Transverse colon (tissue), 4 donors: ENCODE data around the gene MZF1. TPM values are rescaled to one million over a fixed set of nuclear protein-coding genes. Genes with fewer than 3 reads are reported as not detected.

ENCODE experiments used
- DNase-seq: peaks from one replicate; pipeline ENCODE4 v3.0.0-alpha.2; 2019
- H3K27ac ChIP-seq, 4 donors: fragments of 200-600 bp; sonication (generic); 2 replicates each; pipeline ENCODE4 v1.5.1; 2016 to 2018; ENCODE audit warnings: inconsistent platforms in 4 of 4
- H3K27me3 ChIP-seq: fragments of 200-600 bp; sonication (generic); 2 replicates; pipeline ENCODE4 v1.5.1; 2017; ENCODE audit warnings: inconsistent platforms
- H3K36me3 ChIP-seq, 4 donors: fragments of 200-600 bp; sonication (generic); 2 replicates each; pipeline ENCODE4 v1.5.1; 2017 to 2019; ENCODE audit warnings: inconsistent platforms in 4 of 4
- H3K4me1 ChIP-seq, 4 donors: fragments of 200-600 bp; sonication (generic); 2 replicates each; pipeline ENCODE4 v1.5.1; 2017 to 2020; ENCODE audit warnings: inconsistent platforms in 4 of 4
- H3K4me3 ChIP-seq, 4 donors: fragments of 200-600 bp; sonication (generic); 1 replicate in 1 of 4; 2 replicates in 3 of 4; pipeline versions ENCODE4 v1.5.1 to v1.6.1; 2017 to 2019; ENCODE audit warnings: inconsistent platforms in 4 of 4
- H3K9me3 ChIP-seq, 2 donors: fragments of 200-600 bp; sonication (generic); 2 replicates each; pipeline ENCODE4 v1.5.1; 2017 to 2019; ENCODE audit warnings: inconsistent platforms in 2 of 2
- CTCF ChIP-seq, 5 experiments: fragments of 200-600 bp in 3 of 5; fragments of 450-650 bp in 2 of 5; sonication (generic) in 3 of 5; IDR thresholded peaks; 1 replicate in 2 of 5; 2 replicates in 3 of 5; pipeline ENCODE4 v1.5.1; 2016 to 2017; ENCODE audit warnings: antibody characterized with exemption in 5 of 5, inconsistent platforms in 3 of 5, mild to moderate bottlenecking in 2 of 5, moderate library complexity in 1 of 5
- EP300 ChIP-seq: sonication (generic); formaldehyde crosslinking; IDR thresholded peaks from one replicate; pipeline ENCODE4 v1.6.1; 2017; ENCODE audit warnings: antibody characterized with exemption, low read depth
- POLR2A ChIP-seq: fragments of 450-650 bp; IDR thresholded peaks from one replicate; pipeline ENCODE4 v1.6.1; 2016; ENCODE audit warnings: antibody characterized with exemption, mild to moderate bottlenecking, moderate library complexity
- POLR2AphosphoS5 ChIP-seq, 3 donors: sonication (generic); formaldehyde crosslinking; IDR thresholded peaks; one replicate each; pipeline ENCODE4 v1.6.1; 2016; ENCODE audit warnings: antibody characterized with exemption in 3 of 3
- WGBS, 2 donors: methylation state at CpG; one replicate each; pipeline ENCODE4 v1.1.5; 2018; ENCODE audit warnings: low coverage in 1 of 2; 5-methylcytosine and 5-hydroxymethylcytosine counted together
- in situ Hi-C, 4 donors: fragments of 200-750 bp; cut with MboI; loops; one replicate each; pipeline versions ENCODE4 v1.15.0 to v1.15.1; 2017; ENCODE audit warnings: low sequenced_read_pairs in 3 of 4, low pct_ligation_motif_present in 1 of 4, low pct_unique_long_range_greater_than_20kb in 1 of 4
- intact Hi-C: fragments of 100-400 bp; cut with DNase I; formaldehyde crosslinking; loops from one replicate; pipeline ENCODE4 v1.15.1; 2023; ENCODE audit warnings: low total_unique reads
- total RNA-seq, 4 donors: library from RNA; depleted of rRNA; stranded (reverse); fragments of >200 nt; gene quantifications; one replicate each; pipeline ENCODE4 v1.1.0, GENCODE V29; 2016

Gene MZF1
- total RNA-seq, 4 donors from 2014 or later: 45.5 to 113 (median 67.1) TPM

- peak; percentile 89 for DNase-seq
- intact Hi-C loops (no loop called here), in situ Hi-C loops (no loop called here)
- WGBS, 2 donors: 0 to 1% methylated on average over 1 to 66 of the region's 66 CpGs
- Histone ChIP-seq H3K36me3 (peaks cover 0 to 6% (median 0%) of the 10 kb centered on the region in 4 donors), H3K27ac (peak overlapping the region; percentile 96 to 98 (median 96)), H3K27me3 (no peaks in the 10 kb centered on the region), H3K4me1 (peaks cover 0 to 39% (median 23%) of the 10 kb centered on the region in 4 donors), H3K9me3 (no peaks in the 10 kb centered on the region), H3K4me3 (peak overlapping the region; percentile 54 to 87 (median 83))
- TF ChIP-seq EP300 (no peak), CTCF (IDR thresholded peaks at IDR 0.05) (peak in 2 of 5 experiments; percentile 7 to 11), POLR2AphosphoS5 (IDR thresholded peaks at IDR 0.05) (peak; percentile 34 to 82 (median 81)), POLR2A (peak; percentile 57)
Measured at GRCh38 chr19:58575183-58576041, 2.3 kb upstream of the MZF1 start.

GRCh38 chr19:58573658-58574164 is 576 bp upstream of the MZF1 start:
- H3K36me3 ChIP-seq: peaks cover 0 to 6% (median 0%) of the 10 kb centered on the region in 4 donors
- TF ChIP-seq POLR2AphosphoS5 (IDR thresholded peaks at IDR 0.05) (no peak), CTCF (IDR thresholded peaks at IDR 0.05) (no peak), EP300 (no peak), POLR2A (no peak)
- peak overlapping the region in 3 of 4 donors; percentile 58 to 66 (median 64) for H3K4me3 ChIP-seq
- WGBS, 2 donors: 1% methylated on average over 17 to 20 of the region's 20 CpGs
- H3K27me3 ChIP-seq: no peaks in the 10 kb centered on the region
- H3K4me1 ChIP-seq: peaks cover 0 to 39% (median 23%) of the 10 kb centered on the region in 4 donors
- H3K27ac ChIP-seq: peak overlapping the region; percentile 96 to 98 (median 96)
- H3K9me3 ChIP-seq: no peaks in the 10 kb centered on the region
- DNase-seq: no peak
- intact Hi-C loops (no loop called here), in situ Hi-C loops (no loop called here)

- in situ Hi-C loops: no loop called here
- no peaks in the 10 kb centered on the region for H3K27me3 ChIP-seq
- no peaks in the 10 kb centered on the region for H3K9me3 ChIP-seq
- no peak for DNase-seq
- peak overlapping the region; percentile 96 to 98 (median 96) for H3K27ac ChIP-seq
- peak overlapping the region in 3 of 4 donors; percentile 58 to 66 (median 64) for H3K4me3 ChIP-seq
- peaks cover 0 to 6% (median 0%) of the 10 kb centered on the region in 4 donors for H3K36me3 ChIP-seq
- intact Hi-C loops: no loop called here
- H3K4me1 ChIP-seq: peaks cover 0 to 36% (median 23%) of the 10 kb centered on the region in 4 donors
- no peak for TF ChIP-seq POLR2A
- 45 to 73% methylated on average over 5 to 24 of the region's 24 CpGs for WGBS, 2 donors
Measured at GRCh38 chr19:58572026-58572817, 913 bp downstream of the MZF1 start.

- Histone ChIP-seq H3K27me3 (no peaks in the 10 kb centered on the region), H3K9me3 (no peaks in the 10 kb centered on the region), H3K4me3 (no peak overlapping the region), H3K36me3 (peaks cover 0 to 6% (median 0%) of the 10 kb centered on the region in 4 donors), H3K4me1 (peaks cover 0 to 29% (median 22%) of the 10 kb centered on the region in 4 donors), H3K27ac (no peak overlapping the region)
- TF ChIP-seq POLR2AphosphoS5 (IDR thresholded peaks at IDR 0.05): no peak
- TF ChIP-seq CTCF (IDR thresholded peaks at IDR 0.05): no peak
- TF ChIP-seq EP300: no peak
- no peak for TF ChIP-seq POLR2A
- peak; percentile 6 for DNase-seq
- WGBS, 2 donors: 94% methylated on average over 2 to 8 of the region's 8 CpGs
- in situ Hi-C loops (no loop called here), intact Hi-C loops (no loop called here)
Measured at GRCh38 chr19:58571575-58571947, 1.6 kb downstream of the MZF1 start.
